ENCODE measurements around the gene SPTLC3.

DNA sequence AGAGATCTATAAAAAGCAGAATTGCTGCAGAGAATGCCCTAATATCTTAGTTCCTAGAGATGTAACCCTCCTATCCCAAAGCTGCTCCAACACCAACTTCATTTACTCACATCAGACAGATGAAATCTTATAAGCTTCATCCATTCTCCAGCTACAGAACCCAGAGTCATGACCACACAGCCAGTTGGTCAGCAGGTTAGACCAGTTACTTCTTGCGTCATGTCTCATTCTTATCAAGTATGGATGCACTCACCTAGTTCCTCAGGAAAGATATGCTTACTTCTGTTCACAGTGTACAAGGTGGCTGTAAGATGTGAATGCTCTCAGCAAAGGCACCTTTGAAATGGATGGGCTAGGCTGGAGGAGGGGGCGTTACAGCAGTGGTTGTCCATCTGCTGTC, 164.4 kb downstream of the SPTLC3 start:
- TF ChIP-seq, protein P1, sequence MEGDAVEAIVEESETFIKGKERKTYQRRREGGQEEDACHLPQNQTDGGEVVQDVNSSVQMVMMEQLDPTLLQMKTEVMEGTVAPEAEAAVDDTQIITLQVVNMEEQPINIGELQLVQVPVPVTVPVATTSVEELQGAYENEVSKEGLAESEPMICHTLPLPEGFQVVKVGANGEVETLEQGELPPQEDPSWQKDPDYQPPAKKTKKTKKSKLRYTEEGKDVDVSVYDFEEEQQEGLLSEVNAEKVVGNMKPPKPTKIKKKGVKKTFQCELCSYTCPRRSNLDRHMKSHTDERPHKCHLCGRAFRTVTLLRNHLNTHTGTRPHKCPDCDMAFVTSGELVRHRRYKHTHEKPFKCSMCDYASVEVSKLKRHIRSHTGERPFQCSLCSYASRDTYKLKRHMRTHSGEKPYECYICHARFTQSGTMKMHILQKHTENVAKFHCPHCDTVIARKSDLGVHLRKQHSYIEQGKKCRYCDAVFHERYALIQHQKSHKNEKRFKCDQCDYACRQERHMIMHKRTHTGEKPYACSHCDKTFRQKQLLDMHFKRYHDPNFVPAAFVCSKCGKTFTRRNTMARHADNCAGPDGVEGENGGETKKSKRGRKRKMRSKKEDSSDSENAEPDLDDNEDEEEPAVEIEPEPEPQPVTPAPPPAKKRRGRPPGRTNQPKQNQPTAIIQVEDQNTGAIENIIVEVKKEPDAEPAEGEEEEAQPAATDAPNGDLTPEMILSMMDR (conservative IDR thresholded peaks at IDR 0.05 in 1 of 2, IDR thresholded peaks at IDR 0.05 in 1 of 2; ENCODE audit: extremely low read depth in 1 of 2, insufficient read depth in 1 of 2, low read depth in 1 of 2, low read length in 2 of 2), result no peak
- TF ChIP-seq EZH2 (IDR thresholded peaks at IDR 0.05; ENCODE audit: borderline replicate concordance, low read length), result no peak

Data from mammary epithelial cell (primary cell).